Ovary (tissue), 9 donors: ENCODE results near the gene PALLD. TPM values are rescaled to one million over a fixed set of nuclear protein-coding genes. Genes with fewer than 3 reads are reported as not detected.
"Not testable (repeated sequence)": the region's sequence is repeated elsewhere in the genome, so short reads cannot be mapped to it uniquely, and the experiment has no call there.

ENCODE experiments used
- DNase-seq, 5 donors: peaks; one replicate each; pipeline ENCODE4 v3.0.0-alpha.2; 2019 to 2020
- H3K27ac ChIP-seq, 2 donors: fragments of 200-600 bp; one replicate each; pipeline versions ENCODE4 v1.5.1 to v1.8.0; 2019 to 2022
- H3K27me3 ChIP-seq: fragments of 200-600 bp; one replicate; pipeline ENCODE4 v1.8.0; 2022
- H3K36me3 ChIP-seq: fragments of 200-600 bp; sonication (generic); one replicate; pipeline ENCODE4 v1.5.1; 2019
- H3K4me1 ChIP-seq: one replicate; pipeline ENCODE4 v1.8.1; 2013; ENCODE audit warnings: mild to moderate bottlenecking, moderate library complexity; ENCODE audit not compliant: insufficient read depth
- H3K4me3 ChIP-seq: fragments of 200-600 bp; sonication (generic); one replicate; pipeline ENCODE4 v1.5.1; 2017
- H3K9me3 ChIP-seq, 2 donors: fragments of 200-600 bp in 1 of 2; sonication (generic) in 1 of 2; one replicate each; pipeline versions ENCODE4 v1.5.1 to v1.8.1; 2013 to 2019; ENCODE audit warnings: mild to moderate bottlenecking in 1 of 2, moderate library complexity in 1 of 2
- EP300 ChIP-seq: sonication (generic); formaldehyde crosslinking; IDR thresholded peaks from one replicate; pipeline ENCODE4 v1.6.1; 2017; ENCODE audit warnings: antibody characterized with exemption
- POLR2A ChIP-seq: fragments of 450-650 bp; IDR thresholded peaks from one replicate; pipeline ENCODE4 v1.6.1; 2017; ENCODE audit warnings: antibody characterized with exemption, mild to moderate bottlenecking, moderate library complexity
- WGBS, 3 donors: extraction: QIAGEN DNeasy Blood & Tissue Kit in 1 of 3; methylation state at CpG; one replicate each; pipeline versions ENCODE4 v1.1.5 to v1.1.7; 2013 to 2017; 5-methylcytosine and 5-hydroxymethylcytosine counted together
- intact Hi-C, 4 donors: fragments of 100-400 bp; cut with DNase I; formaldehyde crosslinking; loops; one replicate each; pipeline versions ENCODE4 v1.11.0 to v1.15.1; 2022 to 2023
- polyA plus RNA-seq, 2 donors: library from polyadenylated mRNA; stranded (reverse); fragments of 200-250 nt in 1 of 2; fragments of 350-450 nt in 1 of 2; fragmentation: Illumina TruSeq in 1 of 2; extraction: RNeasy Lipid Tissue Mini Kit (QIAGEN cat#74804) in 1 of 2; gene quantifications; one replicate each; pipeline ENCODE4 v1.2.3, GENCODE V29; 2013 to 2014
- total RNA-seq, 7 donors: library from RNA; depleted of rRNA in 2 of 7; stranded (reverse); fragments of >200 nt in 2 of 7; fragmentation: NEBNext Ultra II Directional in 3 of 7; extraction: Animal tissue kit (Norgen Biotek cat#: 25700) in 3 of 7; gene quantifications; one replicate each; pipeline versions ENCODE4 v1.1.0 to v1.2.4, GENCODE V29; 2016 to 2023
- TF ChIP-seq, protein P1 (sequence below), 3 donors: fragments of 450-650 bp in 2 of 3; fragments of 200-600 bp in 1 of 3; IDR thresholded peaks; one replicate each; pipeline versions ENCODE4 v1.5.1 to v1.8.0; 2016 to 2022; ENCODE audit warnings: antibody characterized with exemption in 3 of 3, mild to moderate bottlenecking in 1 of 3
- donor health status: DM: no; HTN: no; CAD: no; lungs with moderate emphysema.
- donor health status: DM: no; HTN: no; CAD: no.
- donor health status: Bipolar disorder and iron deficiency.
- donor health status: DM: yes; HTN: yes; CAD: no.
- donor health status: DM: no; HTN: no; CAD: no.
- donor health status: DM: yes; HTN: yes; CAD: no.

PALLD gene
- total and polyA plus RNA-seq, 9 donors = 96.8 to 605 (median 137) TPM

DNA sequence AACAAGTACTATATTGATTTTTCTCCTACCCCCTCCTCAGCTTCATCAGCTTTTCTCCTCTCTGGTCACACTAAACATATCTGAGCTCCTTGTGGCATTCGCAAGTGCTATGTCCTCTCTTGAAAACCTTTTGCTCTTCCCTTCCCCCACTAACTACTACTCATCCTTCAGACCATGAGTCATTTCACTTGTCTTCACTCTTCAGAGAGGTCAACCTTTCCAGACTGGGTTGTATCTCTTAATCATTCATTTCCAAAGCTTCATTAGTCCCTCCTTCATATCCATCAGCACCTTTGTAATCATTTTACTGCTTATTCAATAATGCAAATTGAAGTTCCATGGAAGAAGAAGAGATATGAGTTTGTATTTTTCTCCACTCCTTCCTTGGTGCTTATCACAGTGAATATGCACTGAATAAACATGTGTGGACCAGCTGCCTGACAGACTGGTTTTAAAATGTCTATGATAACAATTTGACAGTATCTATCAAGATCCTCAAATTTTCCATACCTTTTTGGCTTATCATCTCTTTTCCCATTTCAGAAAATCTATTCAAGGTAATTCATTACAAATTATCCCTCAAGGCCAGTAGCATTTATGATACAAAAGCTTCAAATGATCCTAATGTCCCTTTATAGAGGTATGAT lies 45.0 kb upstream of the PALLD start:
- WGBS, 3 donors = 89 to 100% (median 93%) methylated on average over 1 of the region's 1 CpG
- no peak for TF ChIP-seq EP300
- TF ChIP-seq, protein P1, sequence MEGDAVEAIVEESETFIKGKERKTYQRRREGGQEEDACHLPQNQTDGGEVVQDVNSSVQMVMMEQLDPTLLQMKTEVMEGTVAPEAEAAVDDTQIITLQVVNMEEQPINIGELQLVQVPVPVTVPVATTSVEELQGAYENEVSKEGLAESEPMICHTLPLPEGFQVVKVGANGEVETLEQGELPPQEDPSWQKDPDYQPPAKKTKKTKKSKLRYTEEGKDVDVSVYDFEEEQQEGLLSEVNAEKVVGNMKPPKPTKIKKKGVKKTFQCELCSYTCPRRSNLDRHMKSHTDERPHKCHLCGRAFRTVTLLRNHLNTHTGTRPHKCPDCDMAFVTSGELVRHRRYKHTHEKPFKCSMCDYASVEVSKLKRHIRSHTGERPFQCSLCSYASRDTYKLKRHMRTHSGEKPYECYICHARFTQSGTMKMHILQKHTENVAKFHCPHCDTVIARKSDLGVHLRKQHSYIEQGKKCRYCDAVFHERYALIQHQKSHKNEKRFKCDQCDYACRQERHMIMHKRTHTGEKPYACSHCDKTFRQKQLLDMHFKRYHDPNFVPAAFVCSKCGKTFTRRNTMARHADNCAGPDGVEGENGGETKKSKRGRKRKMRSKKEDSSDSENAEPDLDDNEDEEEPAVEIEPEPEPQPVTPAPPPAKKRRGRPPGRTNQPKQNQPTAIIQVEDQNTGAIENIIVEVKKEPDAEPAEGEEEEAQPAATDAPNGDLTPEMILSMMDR (IDR thresholded peaks at IDR 0.05) = no peak
- TF ChIP-seq POLR2A = no peak
- Histone ChIP-seq H3K36me3 (no peaks in the 10 kb centered on the region), H3K4me1 (no peaks in the 10 kb centered on the region), H3K4me3 (no peak overlapping the region), H3K9me3 (peaks cover 0 to 3% of the 10 kb centered on the region in 2 donors), H3K27me3 (no peaks in the 10 kb centered on the region), H3K27ac (no peak overlapping the region)
- intact Hi-C loops = no loop called here
- DNase-seq = no peak

DNA sequence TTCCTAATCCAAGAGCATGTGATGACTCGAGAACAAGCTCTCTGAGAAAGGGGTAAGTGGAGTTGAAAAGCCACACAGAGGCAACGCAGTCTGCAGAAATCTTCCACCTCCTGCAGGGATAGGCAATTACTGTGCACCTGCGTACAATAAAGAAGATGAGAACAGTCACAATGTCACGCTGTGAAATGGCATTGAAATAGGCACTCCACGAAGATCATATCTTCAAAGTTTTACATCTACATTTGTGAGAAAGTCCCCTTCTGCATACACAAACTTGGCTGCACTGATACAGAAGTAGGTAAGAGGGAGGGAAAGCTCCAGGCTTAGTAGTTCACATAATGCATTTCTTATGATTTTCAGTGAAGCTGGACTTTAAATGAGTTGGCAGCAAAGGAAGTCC lies 43.7 kb upstream of the PALLD start:
- no peak for DNase-seq
- H3K27ac ChIP-seq = no peak overlapping the region
- WGBS, 3 donors = 95% methylated on average over 5 of the region's 5 CpGs
- intact Hi-C loops = no loop called here
- peaks cover 0 to 3% of the 10 kb centered on the region in 2 donors for H3K9me3 ChIP-seq
- TF ChIP-seq, protein P1 (IDR thresholded peaks at IDR 0.05) = no peak
- no peak for TF ChIP-seq POLR2A
- TF ChIP-seq EP300 = no peak
- no peaks in the 10 kb centered on the region for H3K27me3 ChIP-seq
- H3K4me3 ChIP-seq = no peak overlapping the region
- H3K4me1 ChIP-seq = no peaks in the 10 kb centered on the region
- no peaks in the 10 kb centered on the region for H3K36me3 ChIP-seq

DNA sequence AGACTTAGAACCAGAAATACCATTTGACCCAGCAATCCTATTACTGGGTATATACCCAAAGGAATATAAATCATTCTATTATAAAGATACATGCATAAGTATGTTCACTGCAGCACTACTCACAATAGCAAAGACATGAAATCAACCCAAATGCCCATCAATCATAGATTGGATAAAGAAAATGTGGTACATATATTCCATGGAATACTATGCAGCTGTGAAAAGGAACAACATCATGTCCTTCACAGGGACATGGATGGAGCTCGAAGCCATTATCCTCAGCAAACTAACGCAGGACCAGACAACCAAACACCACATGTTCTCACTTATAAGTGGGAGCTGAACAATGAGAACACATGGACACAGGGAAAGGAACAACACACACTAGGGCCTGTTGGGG lies 38.6 kb upstream of the PALLD start:
- H3K27me3 ChIP-seq, DNase-seq, H3K27ac ChIP-seq, H3K4me3 ChIP-seq, H3K9me3 ChIP-seq, H3K4me1 ChIP-seq, intact Hi-C loops, H3K36me3 ChIP-seq: not testable (repeated sequence)
- WGBS, 3 donors = 96 to 98% (median 97%) methylated on average over 2 of the region's 2 CpGs

DNA sequence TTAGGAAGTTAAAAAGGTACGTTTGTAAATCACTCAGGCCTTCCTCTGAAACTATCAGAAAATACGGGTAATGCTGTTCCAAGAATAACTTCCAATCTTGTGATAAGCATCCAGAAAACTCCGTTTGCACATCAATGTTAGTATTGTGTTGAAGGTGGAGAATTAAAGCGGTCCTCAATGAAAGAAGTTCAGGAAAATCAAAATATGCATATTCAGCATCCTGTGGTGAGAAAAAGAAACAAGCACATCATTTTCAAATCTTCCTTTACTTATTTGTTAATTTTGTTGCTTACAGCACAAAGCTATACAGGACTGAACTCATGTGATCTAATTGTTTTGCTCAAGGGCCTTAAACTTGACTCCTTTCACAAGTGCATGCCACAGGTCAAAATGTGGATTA lies 35.0 kb upstream of the PALLD start:
- Histone ChIP-seq H3K4me1 (no peaks in the 10 kb centered on the region), H3K9me3 (no peaks in the 10 kb centered on the region), H3K4me3 (no peak overlapping the region), H3K36me3 (no peaks in the 10 kb centered on the region), H3K27ac (no peak overlapping the region), H3K27me3 (no peaks in the 10 kb centered on the region)
- TF ChIP-seq EP300 (no peak), POLR2A (no peak)
- TF ChIP-seq, protein P1 (IDR thresholded peaks at IDR 0.05) = no peak
- 58 to 65% (median 64%) methylated on average over 4 of the region's 4 CpGs for WGBS, 3 donors
- intact Hi-C loops = no loop called here
- no peak for DNase-seq

DNA sequence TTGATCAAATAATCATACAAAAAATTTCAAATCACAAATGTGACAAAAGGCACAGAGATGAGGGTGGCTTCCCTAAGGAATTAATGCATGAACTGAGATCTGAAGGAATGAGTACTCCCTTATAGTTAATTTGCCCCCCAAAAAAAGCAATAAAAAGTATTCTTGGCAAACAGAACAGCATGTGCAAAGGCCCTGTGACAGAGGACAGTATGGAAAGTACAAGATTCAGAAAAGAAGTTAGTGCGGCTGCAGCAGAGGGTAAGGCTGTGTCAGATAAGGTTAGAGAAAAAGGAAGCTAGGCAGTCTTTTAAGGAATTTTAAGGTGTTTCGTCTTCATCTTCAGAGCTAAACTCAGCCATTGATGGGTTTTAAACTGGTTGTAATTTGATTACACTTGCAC lies 23.9 kb upstream of the PALLD start:
- no peak overlapping the region for H3K4me3 ChIP-seq
- intact Hi-C loops = no loop called here
- DNase-seq = no peak
- H3K4me1 ChIP-seq = no peaks in the 10 kb centered on the region
- no peak overlapping the region for H3K27ac ChIP-seq
- H3K9me3 ChIP-seq = no peaks in the 10 kb centered on the region
- no peaks in the 10 kb centered on the region for H3K36me3 ChIP-seq
- 96 to 99% (median 99%) methylated on average over 2 of the region's 2 CpGs for WGBS, 3 donors
- TF ChIP-seq, protein P1 (IDR thresholded peaks at IDR 0.05) = no peak
- TF ChIP-seq EP300 = no peak
- TF ChIP-seq POLR2A = no peak
- no peaks in the 10 kb centered on the region for H3K27me3 ChIP-seq
